PC-3 (cell line): ENCODE measurements around the gene ADCY5. TPM values are rescaled to one million over a fixed set of nuclear protein-coding genes. Genes with fewer than 3 reads are reported as not detected.

ENCODE experiments used
- ATAC-seq: fragments of 200-7000 bp; cut with Tn5 transposase; 2 replicates; pipeline ENCODE4 v1.9.1; 2020; ENCODE audit warnings: mild to moderate bottlenecking, moderate library complexity
- BruUV-seq: library from RNA; stranded (reverse); fragments of 400-500 nt; replicated peaks from 2 replicates; lab custom pipeline; 2021; lab: Mats Ljungman, UMichigan
- CTCF ChIA-PET: fragments of 300-600 bp; sonication (Branson Sonifier 250); formaldehyde crosslinking; loops from one replicate; lab custom pipeline; 2022; ENCODE audit warnings: antibody characterized with exemption; lab: Charles Lee
- POLR2A ChIA-PET: fragments of 300-600 bp; sonication (Branson Sonifier 250); formaldehyde crosslinking; loops from one replicate; lab custom pipeline; 2022; ENCODE audit warnings: antibody characterized with exemption; ENCODE audit not compliant: unreplicated experiment; lab: Charles Lee
- DNase-seq: peaks from one replicate; pipeline ENCODE4 v3.0.0-alpha.2; 2015
- H2AFZ ChIP-seq: fragments of 300-600 bp; sonication (generic); 2 replicates; pipeline ENCODE4 v1.6.0; 2016; ENCODE audit warnings: antibody characterized with exemption, low read length
- H3F3A ChIP-seq: fragments of 300-600 bp; sonication (generic); one replicate; pipeline ENCODE4 v1.6.0; 2017; ENCODE audit warnings: antibody characterized with exemption, low read length, control low read depth, mild to moderate bottlenecking; ENCODE audit not compliant: unreplicated experiment
- H3K27ac ChIP-seq: fragments of 300-600 bp; sonication (generic); 2 replicates; pipeline ENCODE4 v1.5.1; 2016; ENCODE audit warnings: mild to moderate bottlenecking, low read length
- H3K27me3 ChIP-seq: fragments of 300-600 bp; sonication (generic); 2 replicates; pipeline ENCODE4 v1.6.1; 2016; ENCODE audit warnings: low read length, mixed read lengths
- H3K36me3 ChIP-seq: fragments of 300-600 bp; sonication (generic); 2 replicates; pipeline ENCODE4 v1.6.1; 2016; ENCODE audit warnings: low read depth, mixed run types, low read length, mixed read lengths
- H3K4me1 ChIP-seq: fragments of 300-600 bp; sonication (generic); 2 replicates; pipeline ENCODE4 v1.5.1; 2016; ENCODE audit warnings: low read length; ENCODE audit not compliant: insufficient read depth
- H3K4me2 ChIP-seq: fragments of 300-600 bp; sonication (generic); 2 replicates; pipeline ENCODE4 v1.6.0; 2016; ENCODE audit warnings: low read length
- H3K4me3 ChIP-seq: fragments of 300-600 bp; sonication (generic); 2 replicates; pipeline ENCODE4 v1.5.1; 2016; ENCODE audit warnings: mild to moderate bottlenecking, low read length, mixed read lengths
- H3K79me2 ChIP-seq: fragments of 300-600 bp; sonication (generic); 2 replicates; pipeline ENCODE4 v1.6.1; 2017; ENCODE audit warnings: low read length, mixed read lengths
- H3K9ac ChIP-seq: fragments of 300-600 bp; sonication (generic); 2 replicates; pipeline ENCODE4 v1.6.0; 2016; ENCODE audit warnings: mild to moderate bottlenecking, low read length
- H3K9me2 ChIP-seq: fragments of 300-600 bp; sonication (generic); replicated peaks from 2 replicates; pipeline ENCODE4 v1.6.1; 2016; ENCODE audit warnings: mixed run types, low read length, mixed read lengths
- H3K9me3 ChIP-seq: fragments of 300-600 bp; sonication (generic); 2 replicates; pipeline ENCODE4 v1.6.1; 2016; ENCODE audit warnings: low read length, mixed read lengths
- H4K20me1 ChIP-seq: fragments of 300-600 bp; sonication (generic); 2 replicates; pipeline ENCODE4 v1.6.1; 2016; ENCODE audit warnings: low read length, mixed read lengths
- CTCF ChIP-seq: fragments of 300-600 bp; sonication (generic); conservative IDR thresholded peaks from 2 replicates; pipeline ENCODE4 v1.5.1; 2017; ENCODE audit warnings: antibody characterized with exemption, low read depth, mild to moderate bottlenecking, low read length
- EZH2 ChIP-seq: fragments of 300-600 bp; sonication (generic); IDR thresholded peaks from one replicate; pipeline ENCODE4 v1.6.1; 2017; ENCODE audit warnings: antibody characterized with exemption, mild to moderate bottlenecking, low read length; ENCODE audit not compliant: unreplicated experiment
- EZH2phosphoT487 ChIP-seq: fragments of 300-600 bp; sonication (generic); IDR thresholded peaks from 2 replicates; pipeline ENCODE4 v1.6.1; 2018; ENCODE audit warnings: mild to moderate bottlenecking, antibody characterized with exemption, low read length, borderline replicate concordance
- intact Hi-C: fragments of 100-400 bp; cut with micrococcal nuclease; formaldehyde crosslinking; loops from 2 replicates; pipeline ENCODE4 v1.9.0; 2023
- total RNA-seq: library from RNA; depleted of rRNA; stranded (reverse); fragments of >200 nt; gene quantifications from 2 replicates; pipeline ENCODE4 v1.2.3, GENCODE V29; 2014

ADCY5 gene
- total RNA-seq, 1 experiment from 2014 or later: not detected

GRCh38 chr3:123263941-123264340 lies 184.9 kb downstream of the ADCY5 start:
- H2AFZ ChIP-seq: no peak overlapping the region
- DNase-seq (no peak), ATAC-seq (no peak)
- CTCF ChIA-PET: no interaction called here
- no peaks in the 10 kb centered on the region for H3K27me3 ChIP-seq
- no peaks in the 10 kb centered on the region for H3K4me1 ChIP-seq
- no peak overlapping the region for H3K9ac ChIP-seq
- no peak for TF ChIP-seq EZH2
- no peak for TF ChIP-seq EZH2phosphoT487
- TF ChIP-seq CTCF: no peak
- POLR2A ChIA-PET: no interaction called here
- no peak overlapping the region for H3K4me2 ChIP-seq
- no peaks in the 10 kb centered on the region for H3K9me3 ChIP-seq
- H3K79me2 ChIP-seq: no peaks in the 10 kb centered on the region
- H4K20me1 ChIP-seq: no peaks in the 10 kb centered on the region
- no TSS peak for BruUV-seq
- H3K27ac ChIP-seq: no peak overlapping the region
- 0 out of 2 replicates have a peak, but pooled peaks cover 2% of the 10 kb centered on the region for H3K36me3 ChIP-seq
- no peaks in the 10 kb centered on the region for H3F3A ChIP-seq
- intact Hi-C loops: no loop called here
- H3K9me2 ChIP-seq: no peaks in the 10 kb centered on the region
- no peak overlapping the region for H3K4me3 ChIP-seq

- no TSS peak for BruUV-seq
- POLR2A ChIA-PET: no interaction called here
Measured at GRCh38 chr3:123262868-123263267, 186.0 kb downstream of the ADCY5 start.

More at GRCh38 chr3:123262868-123263267, 186.0 kb downstream of the ADCY5 start:
- Histone ChIP-seq H3K36me3 (0 out of 2 replicates have a peak, but pooled peaks cover 2% of the 10 kb centered on the region), H3K9me2 (no peaks in the 10 kb centered on the region), H3F3A (no peaks in the 10 kb centered on the region), H3K4me2 (no peak overlapping the region), H3K9ac (no peak overlapping the region), H3K27ac (no peak overlapping the region), H3K9me3 (no peaks in the 10 kb centered on the region), H3K27me3 (no peaks in the 10 kb centered on the region), H3K4me3 (no peak overlapping the region), H4K20me1 (no peaks in the 10 kb centered on the region), H3K4me1 (no peaks in the 10 kb centered on the region), H2AFZ (no peak overlapping the region), H3K79me2 (no peaks in the 10 kb centered on the region)
- TF ChIP-seq EZH2phosphoT487 (no peak), CTCF (no peak), EZH2 (no peak)
- CTCF ChIA-PET: no interaction called here
- DNase-seq (no peak), ATAC-seq (no peak)
- intact Hi-C loops: no loop called here
